Measurements from ENCODE around the gene PTMA. TPM values are rescaled to one million over a fixed set of nuclear protein-coding genes. Genes with fewer than 3 reads are reported as not detected.

PTMA gene
- total and polyA plus RNA-seq, 9 of the 15 experiments (the other 6 are each of a cell fraction or from before 2014, with no cell fraction given): 429 to 2,322 (median 1,578) TPM

DNA sequence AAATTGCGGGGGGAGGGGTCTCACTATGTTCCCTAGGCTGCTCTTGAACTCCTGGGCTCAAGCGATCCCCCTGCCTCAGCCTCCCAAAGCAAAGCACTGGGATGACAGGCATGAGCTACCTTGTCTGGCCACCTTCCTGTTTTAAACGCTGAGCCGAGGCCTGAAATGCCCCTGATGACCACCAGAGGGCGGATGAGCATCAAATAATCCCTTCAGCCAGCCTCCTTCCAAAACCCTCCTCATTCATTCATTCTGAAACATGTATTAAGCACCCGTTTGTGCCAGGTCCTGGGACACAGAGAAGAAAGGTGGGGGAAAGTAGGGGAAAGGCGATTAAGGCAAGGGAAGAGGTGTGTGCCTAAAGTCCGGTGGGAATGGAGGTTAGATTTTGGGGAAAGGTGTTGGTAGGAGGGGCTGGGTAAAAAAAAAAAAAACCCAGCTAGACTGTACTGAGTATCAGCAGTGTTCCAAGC is 30.7 kb upstream of the PTMA start (continued):
- TF ChIP-seq, protein P1, sequence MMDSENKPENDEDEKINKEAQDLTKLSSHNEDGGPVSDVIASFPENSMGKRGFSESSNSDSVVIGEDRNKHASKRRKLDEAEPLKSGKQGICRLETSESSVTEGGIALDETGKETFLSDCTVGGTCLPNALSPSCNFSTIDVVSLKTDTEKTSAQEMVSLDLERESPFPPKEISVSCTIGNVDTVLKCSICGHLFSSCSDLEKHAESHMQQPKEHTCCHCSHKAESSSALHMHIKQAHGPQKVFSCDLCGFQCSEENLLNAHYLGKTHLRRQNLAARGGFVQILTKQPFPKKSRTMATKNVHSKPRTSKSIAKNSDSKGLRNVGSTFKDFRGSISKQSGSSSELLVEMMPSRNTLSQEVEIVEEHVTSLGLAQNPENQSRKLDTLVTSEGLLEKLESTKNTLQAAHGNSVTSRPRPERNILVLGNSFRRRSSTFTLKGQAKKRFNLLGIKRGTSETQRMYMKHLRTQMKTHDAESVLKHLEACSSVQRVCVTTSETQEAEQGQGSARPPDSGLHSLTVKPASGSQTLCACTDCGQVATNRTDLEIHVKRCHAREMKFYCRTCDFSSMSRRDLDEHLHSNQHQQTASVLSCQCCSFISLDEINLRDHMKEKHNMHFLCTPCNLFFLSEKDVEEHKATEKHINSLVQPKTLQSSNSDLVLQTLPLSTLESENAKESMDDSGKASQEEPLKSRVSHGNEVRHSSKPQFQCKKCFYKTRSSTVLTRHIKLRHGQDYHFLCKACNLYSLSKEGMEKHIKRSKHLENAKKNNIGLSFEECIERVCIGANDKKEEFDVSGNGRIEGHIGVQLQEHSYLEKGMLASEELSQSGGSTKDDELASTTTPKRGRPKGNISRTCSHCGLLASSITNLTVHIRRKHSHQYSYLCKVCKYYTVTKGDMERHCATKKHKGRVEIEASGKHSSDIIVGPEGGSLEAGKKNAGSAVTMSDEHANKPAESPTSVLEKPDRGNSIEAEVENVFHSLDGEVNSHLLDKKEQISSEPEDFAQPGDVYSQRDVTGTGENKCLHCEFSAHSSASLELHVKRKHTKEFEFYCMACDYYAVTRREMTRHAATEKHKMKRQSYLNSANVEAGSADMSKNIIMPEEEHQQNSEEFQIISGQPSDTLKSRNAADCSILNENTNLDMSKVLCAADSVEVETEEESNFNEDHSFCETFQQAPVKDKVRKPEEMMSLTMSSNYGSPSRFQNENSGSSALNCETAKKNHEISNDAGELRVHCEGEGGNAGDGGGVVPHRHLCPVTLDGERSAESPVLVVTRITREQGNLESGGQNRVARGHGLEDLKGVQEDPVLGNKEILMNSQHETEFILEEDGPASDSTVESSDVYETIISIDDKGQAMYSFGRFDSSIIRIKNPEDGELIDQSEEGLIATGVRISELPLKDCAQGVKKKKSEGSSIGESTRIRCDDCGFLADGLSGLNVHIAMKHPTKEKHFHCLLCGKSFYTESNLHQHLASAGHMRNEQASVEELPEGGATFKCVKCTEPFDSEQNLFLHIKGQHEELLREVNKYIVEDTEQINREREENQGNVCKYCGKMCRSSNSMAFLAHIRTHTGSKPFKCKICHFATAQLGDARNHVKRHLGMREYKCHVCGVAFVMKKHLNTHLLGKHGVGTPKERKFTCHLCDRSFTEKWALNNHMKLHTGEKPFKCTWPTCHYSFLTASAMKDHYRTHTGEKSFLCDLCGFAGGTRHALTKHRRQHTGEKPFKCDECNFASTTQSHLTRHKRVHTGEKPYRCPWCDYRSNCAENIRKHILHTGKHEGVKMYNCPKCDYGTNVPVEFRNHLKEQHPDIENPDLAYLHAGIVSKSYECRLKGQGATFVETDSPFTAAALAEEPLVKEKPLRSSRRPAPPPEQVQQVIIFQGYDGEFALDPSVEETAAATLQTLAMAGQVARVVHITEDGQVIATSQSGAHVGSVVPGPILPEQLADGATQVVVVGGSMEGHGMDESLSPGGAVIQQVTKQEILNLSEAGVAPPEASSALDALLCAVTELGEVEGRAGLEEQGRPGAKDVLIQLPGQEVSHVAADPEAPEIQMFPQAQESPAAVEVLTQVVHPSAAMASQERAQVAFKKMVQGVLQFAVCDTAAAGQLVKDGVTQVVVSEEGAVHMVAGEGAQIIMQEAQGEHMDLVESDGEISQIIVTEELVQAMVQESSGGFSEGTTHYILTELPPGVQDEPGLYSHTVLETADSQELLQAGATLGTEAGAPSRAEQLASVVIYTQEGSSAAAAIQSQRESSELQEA (IDR thresholded peaks at IDR 0.05; ENCODE audit: low read depth): no peak
- TF ChIP-seq RAD21 (CRISPR knock-in tag; conservative IDR thresholded peaks at IDR 0.05 in 1 of 2, IDR thresholded peaks at IDR 0.05 in 1 of 2) (peak; percentile 68 to 84), NFATC3 (IDR thresholded peaks at IDR 0.05) (no peak), ZNF133 (CRISPR knock-in tag; IDR thresholded peaks at IDR 0.05) (no peak), ZBTB40 (IDR thresholded peaks at IDR 0.05) (no peak), ZBTB40 (CRISPR knock-in tag; IDR thresholded peaks at IDR 0.05) (no peak), MXI1 (IDR thresholded peaks at IDR 0.05; ENCODE audit: low read depth, low read length) (no peak), SMC3 (conservative IDR thresholded peaks at IDR 0.05; ENCODE audit: insufficient read depth, low read depth, low read length) (peak; percentile 76), ZFP36 (IDR thresholded peaks at IDR 0.05; ENCODE audit: low read depth, low read length, partially characterized antibody) (no peak), ID3 (CRISPR knock-in tag; IDR thresholded peaks at IDR 0.05) (no peak), ID3 (tag; IDR thresholded peaks at IDR 0.05) (no peak)

Measured in K562 (cell line).